ENCODE data around the gene APOH.
A peak's percentile ranks its signal among the peaks of the same experiment; 100 is the strongest.

APOH gene

DNA sequence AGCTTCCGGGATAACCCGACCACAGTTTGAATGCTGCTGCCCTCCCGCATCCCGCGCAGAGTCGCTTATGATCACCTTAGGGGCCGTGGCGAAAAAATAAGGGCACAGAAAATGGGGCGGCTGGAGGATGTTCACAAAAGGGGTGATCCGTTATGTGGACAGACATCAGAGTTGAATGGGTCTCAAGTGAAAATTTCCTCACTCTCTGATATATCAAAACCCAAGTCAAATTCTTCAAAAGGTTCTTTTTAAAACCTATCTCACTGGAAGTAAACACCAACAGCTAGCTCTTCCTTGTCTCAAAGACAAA is 36.9 kb downstream of the APOH start:
- Histone ChIP-seq H3K9me3 (ENCODE audit: control insufficient read depth in 2 of 2, low read length in 2 of 2) (no peaks in the 10 kb centered on the region), H3K27ac (ENCODE audit: low read depth in 2 of 2, low read length in 2 of 2) (no peak overlapping the region), H3K9ac (ENCODE audit: low read depth in 1 of 2, low read length in 2 of 2) (peak overlapping the region; percentile 14 to 75)

GRCh38 chr17:66191593-66192377 is 37.4 kb downstream of the APOH start, which contains the start of gene CEP112:
CEP112 (minus strand) TSS chr17:66192133.
- Histone ChIP-seq H3K9ac (ENCODE audit: low read depth in 1 of 2, low read length in 2 of 2) (peak within 1 kb of the TSS; percentile 58 to 75), H3K4me1 (ENCODE audit: control insufficient read depth in 2 of 2, insufficient read depth in 2 of 2, low read length in 2 of 2) (peaks cover 7 to 8% of the 10 kb centered on the region in 2 donors), H3K27me3 (ENCODE audit: control insufficient read depth in 2 of 2, insufficient read depth in 2 of 2, low read length in 2 of 2) (no peaks in the 10 kb centered on the region), H3K36me3 (ENCODE audit: control insufficient read depth in 2 of 2, insufficient read depth in 2 of 2, low read length in 2 of 2) (no peaks in the 10 kb centered on the region), H3K9me3 (ENCODE audit: control insufficient read depth in 2 of 2, low read length in 2 of 2) (no peaks in the 10 kb centered on the region), H3K4me3 (ENCODE audit: low read length in 2 of 2) (peak within 1 kb of the TSS; percentile 69 to 80), H3K27ac (ENCODE audit: low read depth in 2 of 2, low read length in 2 of 2) (peak within 1 kb of the TSS; percentile 14 to 58)

More for the DNA sequence above, 36.9 kb downstream of the APOH start:
- H3K27me3 ChIP-seq (ENCODE audit: control insufficient read depth in 2 of 2, insufficient read depth in 2 of 2, low read length in 2 of 2), result no peaks in the 10 kb centered on the region
- H3K4me1 ChIP-seq (ENCODE audit: control insufficient read depth in 2 of 2, insufficient read depth in 2 of 2, low read length in 2 of 2), result peaks cover 7 to 8% of the 10 kb centered on the region in 2 donors
- H3K4me3 ChIP-seq (ENCODE audit: low read length in 2 of 2), result peak overlapping the region; percentile 69 to 80
- no peaks in the 10 kb centered on the region for H3K36me3 ChIP-seq (ENCODE audit: control insufficient read depth in 2 of 2, insufficient read depth in 2 of 2, low read length in 2 of 2)

DNA sequence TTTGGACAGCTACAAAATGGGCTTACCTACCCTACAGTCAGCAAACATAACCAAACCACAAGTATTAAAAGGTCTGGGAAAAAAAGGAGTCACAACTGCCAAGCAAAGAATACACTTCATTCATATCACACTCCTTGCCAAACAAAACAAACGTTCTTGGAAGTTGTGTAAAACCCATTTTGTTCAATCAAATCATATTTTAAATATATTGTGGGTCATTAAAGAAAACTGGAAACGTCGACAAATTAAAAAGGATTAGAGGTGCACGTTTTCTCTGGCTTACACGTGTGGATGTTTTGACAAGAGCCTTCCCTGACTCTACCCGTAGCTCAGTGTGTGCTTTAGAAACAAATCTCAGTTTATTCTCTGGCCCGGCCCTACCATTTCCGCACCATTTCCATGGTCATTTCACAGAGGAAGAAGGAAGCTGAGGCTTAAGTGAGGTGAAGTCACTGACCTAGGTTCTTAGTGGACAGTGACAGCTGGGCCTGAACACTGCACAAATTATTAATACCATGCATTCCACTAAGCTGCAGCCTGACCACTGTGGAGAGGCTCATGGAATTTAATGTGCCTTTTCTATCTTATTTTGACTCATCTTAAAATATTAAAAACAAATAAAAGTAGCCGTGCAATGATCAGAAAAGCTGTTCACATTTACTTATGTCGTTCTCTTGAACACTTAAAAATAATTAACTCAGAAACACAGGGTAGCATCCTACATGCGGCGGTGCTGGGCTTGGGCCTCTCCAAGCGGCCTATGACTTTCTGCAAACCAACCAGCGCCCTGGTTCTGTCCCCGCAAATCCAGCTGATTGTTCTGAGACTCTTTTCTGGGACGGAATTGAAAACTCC is 38.2 kb downstream of the APOH start:
- H3K9ac ChIP-seq (ENCODE audit: low read depth in 1 of 2, low read length in 2 of 2), result peak overlapping the region; percentile 58 to 75
- peaks cover 7 to 8% of the 10 kb centered on the region in 2 donors for H3K4me1 ChIP-seq (ENCODE audit: control insufficient read depth in 2 of 2, insufficient read depth in 2 of 2, low read length in 2 of 2)
- peak overlapping the region; percentile 14 to 58 for H3K27ac ChIP-seq (ENCODE audit: low read depth in 2 of 2, low read length in 2 of 2)
- H3K36me3 ChIP-seq (ENCODE audit: control insufficient read depth in 2 of 2, insufficient read depth in 2 of 2, low read length in 2 of 2), result no peaks in the 10 kb centered on the region
- H3K4me3 ChIP-seq (ENCODE audit: low read length in 2 of 2), result peak overlapping the region; percentile 69 to 80
- H3K9me3 ChIP-seq (ENCODE audit: control insufficient read depth in 2 of 2, low read length in 2 of 2), result no peaks in the 10 kb centered on the region
- H3K27me3 ChIP-seq (ENCODE audit: control insufficient read depth in 2 of 2, insufficient read depth in 2 of 2, low read length in 2 of 2), result no peaks in the 10 kb centered on the region

DNA sequence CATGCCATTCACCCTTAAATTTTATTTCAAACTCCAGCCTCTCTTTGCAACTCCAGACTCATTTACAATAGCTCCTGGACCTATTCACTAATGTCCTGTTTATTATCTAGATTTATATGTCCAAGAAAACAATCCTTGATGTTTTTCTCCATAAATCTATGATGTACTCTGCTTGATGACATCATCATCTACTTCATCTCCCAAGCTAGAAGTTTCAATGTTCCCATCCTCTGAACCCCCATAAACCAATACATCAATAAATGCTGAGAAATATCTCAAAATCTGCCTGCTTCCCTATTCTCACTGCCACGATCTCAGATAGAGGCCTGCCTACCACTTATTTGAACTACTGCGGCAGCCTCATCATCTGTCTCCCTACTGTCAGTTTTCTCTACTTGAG is 41.5 kb downstream of the APOH start:
- H3K27me3 ChIP-seq (ENCODE audit: control insufficient read depth in 2 of 2, insufficient read depth in 2 of 2, low read length in 2 of 2), result no peaks in the 10 kb centered on the region
- no peak overlapping the region for H3K27ac ChIP-seq (ENCODE audit: low read depth in 2 of 2, low read length in 2 of 2)
- peaks cover 7 to 8% of the 10 kb centered on the region in 2 donors for H3K4me1 ChIP-seq (ENCODE audit: control insufficient read depth in 2 of 2, insufficient read depth in 2 of 2, low read length in 2 of 2)
- H3K4me3 ChIP-seq (ENCODE audit: low read length in 2 of 2), result no peak overlapping the region
- no peaks in the 10 kb centered on the region for H3K9me3 ChIP-seq (ENCODE audit: control insufficient read depth in 2 of 2, low read length in 2 of 2)
- H3K9ac ChIP-seq (ENCODE audit: low read depth in 1 of 2, low read length in 2 of 2), result no peak overlapping the region
- no peaks in the 10 kb centered on the region for H3K36me3 ChIP-seq (ENCODE audit: control insufficient read depth in 2 of 2, insufficient read depth in 2 of 2, low read length in 2 of 2)

- Histone ChIP-seq H3K9me3 (ENCODE audit: control insufficient read depth in 2 of 2, low read length in 2 of 2) (no peaks in the 10 kb centered on the region), H3K36me3 (ENCODE audit: control insufficient read depth in 2 of 2, insufficient read depth in 2 of 2, low read length in 2 of 2) (no peaks in the 10 kb centered on the region), H3K4me1 (ENCODE audit: control insufficient read depth in 2 of 2, insufficient read depth in 2 of 2, low read length in 2 of 2) (peaks cover 3 to 4% of the 10 kb centered on the region in 2 donors)
Observed at GRCh38 chr17:66185862-66186261, 43.4 kb downstream of the APOH start.

DNA sequence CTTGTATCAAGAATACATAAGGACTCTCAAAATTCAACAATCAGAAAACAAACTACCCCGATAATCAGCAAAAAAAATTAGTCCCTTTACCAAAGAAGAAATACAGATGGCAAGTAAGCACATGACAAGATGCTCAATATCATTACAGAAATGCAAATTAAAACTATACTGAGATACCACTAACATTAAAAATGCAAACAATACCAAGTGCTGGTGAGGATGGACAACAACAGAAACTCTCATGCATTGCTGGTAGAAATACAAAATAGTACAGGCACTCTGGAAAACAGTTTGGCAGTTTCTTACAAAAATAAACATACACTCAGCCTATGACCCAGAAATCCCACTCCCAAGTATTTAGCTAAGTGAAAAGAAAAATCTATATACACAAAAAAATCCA is 44.8 kb downstream of the APOH start:
- Histone ChIP-seq H3K27me3 (ENCODE audit: control insufficient read depth in 2 of 2, insufficient read depth in 2 of 2, low read length in 2 of 2) (no peaks in the 10 kb centered on the region), H3K27ac (ENCODE audit: low read depth in 2 of 2, low read length in 2 of 2) (no peak overlapping the region), H3K36me3 (ENCODE audit: control insufficient read depth in 2 of 2, insufficient read depth in 2 of 2, low read length in 2 of 2) (no peaks in the 10 kb centered on the region), H3K4me3 (ENCODE audit: low read length in 2 of 2) (no peak overlapping the region), H3K4me1 (ENCODE audit: control insufficient read depth in 2 of 2, insufficient read depth in 2 of 2, low read length in 2 of 2) (no peaks in the 10 kb centered on the region), H3K9me3 (ENCODE audit: control insufficient read depth in 2 of 2, low read length in 2 of 2) (no peaks in the 10 kb centered on the region), H3K9ac (ENCODE audit: low read depth in 1 of 2, low read length in 2 of 2) (no peak overlapping the region)

More at GRCh38 chr17:66185862-66186261, 43.4 kb downstream of the APOH start:
- H3K4me3 ChIP-seq (ENCODE audit: low read length in 2 of 2), result no peak overlapping the region
- no peak overlapping the region for H3K27ac ChIP-seq (ENCODE audit: low read depth in 2 of 2, low read length in 2 of 2)
- H3K27me3 ChIP-seq (ENCODE audit: control insufficient read depth in 2 of 2, insufficient read depth in 2 of 2, low read length in 2 of 2), result no peaks in the 10 kb centered on the region
- no peak overlapping the region for H3K9ac ChIP-seq (ENCODE audit: low read depth in 1 of 2, low read length in 2 of 2)

- H3K9me3 ChIP-seq (ENCODE audit: control insufficient read depth in 2 of 2, low read length in 2 of 2), result no peaks in the 10 kb centered on the region
- no peak overlapping the region for H3K9ac ChIP-seq (ENCODE audit: low read depth in 1 of 2, low read length in 2 of 2)
- H3K36me3 ChIP-seq (ENCODE audit: control insufficient read depth in 2 of 2, insufficient read depth in 2 of 2, low read length in 2 of 2), result no peaks in the 10 kb centered on the region
- H3K4me1 ChIP-seq (ENCODE audit: control insufficient read depth in 2 of 2, insufficient read depth in 2 of 2, low read length in 2 of 2), result no peaks in the 10 kb centered on the region
- no peak overlapping the region for H3K4me3 ChIP-seq (ENCODE audit: low read length in 2 of 2)
- no peaks in the 10 kb centered on the region for H3K27me3 ChIP-seq (ENCODE audit: control insufficient read depth in 2 of 2, insufficient read depth in 2 of 2, low read length in 2 of 2)
- no peak overlapping the region for H3K27ac ChIP-seq (ENCODE audit: low read depth in 2 of 2, low read length in 2 of 2)
Observed at GRCh38 chr17:66183529-66183928, 45.7 kb downstream of the APOH start.

DNA sequence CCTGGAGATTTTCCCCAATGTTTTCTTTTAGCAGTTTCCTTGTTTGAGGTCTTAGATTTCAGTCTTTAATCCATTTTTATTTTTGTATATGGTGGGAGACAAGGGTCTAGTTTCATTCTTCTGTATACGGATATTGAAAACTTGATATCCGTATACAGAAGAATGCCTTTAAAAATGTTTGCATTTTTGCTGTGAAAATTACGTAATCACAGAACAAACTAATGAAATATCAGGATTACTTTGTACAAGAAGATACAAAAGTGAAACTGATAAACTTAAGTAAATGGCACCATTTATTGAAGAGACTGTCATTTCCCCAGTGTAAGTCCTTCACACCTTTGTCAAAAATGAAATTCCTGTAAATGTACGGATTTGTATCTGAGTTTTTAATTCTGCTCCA is 50.6 kb downstream of the APOH start:
- H3K9me3 ChIP-seq (ENCODE audit: control insufficient read depth in 2 of 2, low read length in 2 of 2), result no peaks in the 10 kb centered on the region
- H3K27ac ChIP-seq (ENCODE audit: low read depth in 2 of 2, low read length in 2 of 2), result no peak overlapping the region
- no peaks in the 10 kb centered on the region for H3K4me1 ChIP-seq (ENCODE audit: control insufficient read depth in 2 of 2, insufficient read depth in 2 of 2, low read length in 2 of 2)
- no peaks in the 10 kb centered on the region for H3K27me3 ChIP-seq (ENCODE audit: control insufficient read depth in 2 of 2, insufficient read depth in 2 of 2, low read length in 2 of 2)
- no peaks in the 10 kb centered on the region for H3K36me3 ChIP-seq (ENCODE audit: control insufficient read depth in 2 of 2, insufficient read depth in 2 of 2, low read length in 2 of 2)
- no peak overlapping the region for H3K4me3 ChIP-seq (ENCODE audit: low read length in 2 of 2)
- no peak overlapping the region for H3K9ac ChIP-seq (ENCODE audit: low read depth in 1 of 2, low read length in 2 of 2)

GRCh38 chr17:66177048-66177447 is 52.2 kb downstream of the APOH start:
- Histone ChIP-seq H3K9me3 (ENCODE audit: control insufficient read depth in 2 of 2, low read length in 2 of 2) (no peaks in the 10 kb centered on the region), H3K9ac (ENCODE audit: low read depth in 1 of 2, low read length in 2 of 2) (no peak overlapping the region), H3K4me1 (ENCODE audit: control insufficient read depth in 2 of 2, insufficient read depth in 2 of 2, low read length in 2 of 2) (no peaks in the 10 kb centered on the region), H3K27ac (ENCODE audit: low read depth in 2 of 2, low read length in 2 of 2) (no peak overlapping the region), H3K36me3 (ENCODE audit: control insufficient read depth in 2 of 2, insufficient read depth in 2 of 2, low read length in 2 of 2) (no peaks in the 10 kb centered on the region), H3K27me3 (ENCODE audit: control insufficient read depth in 2 of 2, insufficient read depth in 2 of 2, low read length in 2 of 2) (no peaks in the 10 kb centered on the region), H3K4me3 (ENCODE audit: low read length in 2 of 2) (no peak overlapping the region)

DNA sequence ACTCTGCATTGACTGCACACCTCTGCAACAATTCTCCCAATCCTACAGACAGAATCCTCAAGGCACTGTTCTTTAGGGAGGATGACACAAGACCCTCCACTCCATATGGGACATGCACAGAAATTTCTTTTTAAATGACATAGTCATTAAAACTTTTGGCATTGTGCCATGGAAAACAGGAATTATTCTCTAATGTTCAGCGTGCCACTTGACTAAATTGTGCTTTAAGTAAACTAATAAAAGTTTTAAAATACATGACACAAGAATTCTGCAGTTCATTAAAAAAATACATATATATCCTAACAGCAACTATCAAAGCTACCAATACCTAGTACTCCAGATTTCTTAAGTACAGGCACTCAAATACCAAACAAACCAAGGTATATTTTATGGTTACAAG is 53.3 kb downstream of the APOH start:
- H3K9me3 ChIP-seq (ENCODE audit: control insufficient read depth in 2 of 2, low read length in 2 of 2), result no peaks in the 10 kb centered on the region
- no peaks in the 10 kb centered on the region for H3K4me1 ChIP-seq (ENCODE audit: control insufficient read depth in 2 of 2, insufficient read depth in 2 of 2, low read length in 2 of 2)
- no peak overlapping the region for H3K27ac ChIP-seq (ENCODE audit: low read depth in 2 of 2, low read length in 2 of 2)
- no peaks in the 10 kb centered on the region for H3K36me3 ChIP-seq (ENCODE audit: control insufficient read depth in 2 of 2, insufficient read depth in 2 of 2, low read length in 2 of 2)
- H3K4me3 ChIP-seq (ENCODE audit: low read length in 2 of 2), result no peak overlapping the region
- no peak overlapping the region for H3K9ac ChIP-seq (ENCODE audit: low read depth in 1 of 2, low read length in 2 of 2)
- H3K27me3 ChIP-seq (ENCODE audit: control insufficient read depth in 2 of 2, insufficient read depth in 2 of 2, low read length in 2 of 2), result no peaks in the 10 kb centered on the region
